Testis (tissue), 2 donors: ENCODE results near the gene DOC2A.

Source experiments
- CTCF ChIP-seq, 3 experiments: fragments of 450-650 bp in 2 of 3; fragments of 200-600 bp in 1 of 3; sonication (generic) in 1 of 3; IDR thresholded peaks; one replicate each; pipeline ENCODE4 v1.5.1; 2016 to 2019; ENCODE audit warnings: antibody characterized with exemption in 3 of 3, mild to moderate bottlenecking in 2 of 3, moderate library complexity in 1 of 3
- POLR2A ChIP-seq: fragments of 450-650 bp; IDR thresholded peaks from one replicate; pipeline ENCODE4 v1.6.1; 2017; ENCODE audit warnings: antibody characterized with exemption, mild to moderate bottlenecking, moderate library complexity

GRCh38 chr16:30006095-30006473, 4.7 kb downstream of the DOC2A start:
- no peak for TF ChIP-seq CTCF (IDR thresholded peaks at IDR 0.05)
- no peak for TF ChIP-seq POLR2A
